GM12878 (cell line): ENCODE measurements around the gene AGMAT. TPM values are rescaled to one million over a fixed set of nuclear protein-coding genes. Genes with fewer than 3 reads are reported as not detected.

Source experiments
- CBX5 ChIP-seq: sonication (generic); IDR thresholded peaks from 2 replicates; pipeline ENCODE4 v1.6.1; 2016; ENCODE audit warnings: low read depth, moderate library complexity, mild to moderate bottlenecking, inconsistent platforms
- CEBPB ChIP-seq, 2 experiments: fragments of 150-350 bp in 1 of 2; IDR thresholded peaks; 2 replicates each; pipeline ENCODE4 v1.6.1; 2012 to 2014; ENCODE audit warnings: low read depth in 2 of 2, low read length in 2 of 2, borderline replicate concordance in 1 of 2, inconsistent platforms in 1 of 2
- CREB1 ChIP-seq: IDR thresholded peaks from 2 replicates; pipeline ENCODE4 v1.6.1; 2012; ENCODE audit warnings: low read depth, mild to moderate bottlenecking, inconsistent platforms
- CREM ChIP-seq: IDR thresholded peaks from 2 replicates; pipeline ENCODE4 v1.6.1; 2014; ENCODE audit warnings: antibody characterized with exemption, low read depth
- HDGF ChIP-seq: fragments of 450-650 bp; IDR thresholded peaks from 2 replicates; pipeline ENCODE4 v1.6.1; 2016; ENCODE audit warnings: antibody characterized with exemption
- IKZF2 ChIP-seq, 2 experiments: fragments of 450-650 bp; IDR thresholded peaks; 2 replicates each; pipeline ENCODE4 v1.6.1; 2017; ENCODE audit warnings: mild to moderate bottlenecking in 2 of 2, moderate library complexity in 2 of 2
- LARP7 ChIP-seq: fragments of 450-650 bp; IDR thresholded peaks from 2 replicates; pipeline ENCODE4 v1.6.1; 2017; ENCODE audit warnings: mild to moderate bottlenecking
- MEF2B ChIP-seq: fragments of 450-650 bp; IDR thresholded peaks from 2 replicates; pipeline ENCODE4 v1.6.1; 2018; ENCODE audit warnings: mild to moderate bottlenecking, moderate library complexity; ENCODE audit not compliant: partially characterized antibody, poor library complexity, severe bottlenecking
- MXI1 ChIP-seq: fragments of 150-350 bp; IDR thresholded peaks from 2 replicates; pipeline ENCODE4 v1.6.1; 2011; ENCODE audit warnings: low read depth, mild to moderate bottlenecking, inconsistent platforms, low read length, improper control_type of control experiment
- NBN ChIP-seq: fragments of 450-650 bp; IDR thresholded peaks from 2 replicates; pipeline ENCODE4 v1.6.1; 2016
- NFXL1 ChIP-seq: fragments of 450-650 bp; IDR thresholded peaks from 2 replicates; pipeline ENCODE4 v1.6.1; 2017; ENCODE audit warnings: antibody characterized with exemption, mild to moderate bottlenecking, borderline replicate concordance
- NR2F1 ChIP-seq: fragments of 450-650 bp; conservative IDR thresholded peaks from 2 replicates; pipeline ENCODE4 v1.6.1; 2017; ENCODE audit warnings: mild to moderate bottlenecking
- PAX5 ChIP-seq: IDR thresholded peaks from 2 replicates; pipeline ENCODE4 v1.6.1; 2011; ENCODE audit warnings: low read depth, low read length, borderline replicate concordance
- POLR2AphosphoS2 ChIP-seq: IDR thresholded peaks from 2 replicates; pipeline ENCODE4 v1.6.1; 2011; ENCODE audit warnings: low read depth, mild to moderate bottlenecking, low read length, improper control_type of control experiment, moderate library complexity
- RAD51 ChIP-seq: fragments of 450-650 bp; IDR thresholded peaks from 2 replicates; pipeline ENCODE4 v1.6.1; 2016; ENCODE audit warnings: moderate library complexity, mild to moderate bottlenecking, inconsistent platforms
- RUNX3 ChIP-seq: IDR thresholded peaks from 2 replicates; pipeline ENCODE4 v1.6.1; 2012; ENCODE audit warnings: low read length, inconsistent platforms
- SIX5 ChIP-seq: IDR thresholded peaks from 2 replicates; pipeline ENCODE4 v1.6.1; 2011; ENCODE audit warnings: mild to moderate bottlenecking, low read depth, low read length, moderate library complexity; ENCODE audit not compliant: severe bottlenecking
- SMARCA5 ChIP-seq: fragments of 450-650 bp; IDR thresholded peaks from 2 replicates; pipeline ENCODE4 v1.6.1; 2017; ENCODE audit warnings: mild to moderate bottlenecking
- SREBF2 ChIP-seq: IDR thresholded peaks from 2 replicates; pipeline ENCODE4 v1.6.1; 2012; ENCODE audit warnings: mild to moderate bottlenecking, low read length
- ZBED1 ChIP-seq: IDR thresholded peaks from 2 replicates; pipeline ENCODE4 v1.6.1; 2016; ENCODE audit warnings: borderline replicate concordance
- ZNF24 ChIP-seq: fragments of 450-650 bp; IDR thresholded peaks from 2 replicates; pipeline ENCODE4 v1.6.1; 2017; ENCODE audit warnings: antibody characterized with exemption, mild to moderate bottlenecking
- ZSCAN29 ChIP-seq: fragments of 450-650 bp; IDR thresholded peaks from 2 replicates; pipeline ENCODE4 v1.6.1; 2017; ENCODE audit warnings: mild to moderate bottlenecking, moderate library complexity
- polyA plus RNA-seq, 11 experiments: library from polyadenylated mRNA; depleted of rRNA in 4 of 11; unstranded in 6 of 11; stranded (reverse) in 5 of 11; fragments of >200 nt; fragmentation: Nextera tagmentation in 4 of 11; fragmentation: Illumina TruSeq in 1 of 11; extraction: Ambion mirVana in 4 of 11; extraction: Trizol in 1 of 11; gene quantifications; 1 replicate in 1 of 11; 2 replicates in 10 of 11; pipeline versions ENCODE4 v1.2.1 to v1.2.3, GENCODE V29; 2011 to 2016; ENCODE audit warnings: inconsistent platforms in 2 of 11, missing spikeins in 2 of 11, low read depth in 1 of 11
- total RNA-seq, 4 experiments: library from RNA; depleted of rRNA in 3 of 4; stranded (reverse); fragments of >200 nt in 3 of 4; fragmentation: Illumina TruSeq in 1 of 4; extraction: Trizol in 1 of 4; gene quantifications; 2 replicates each; pipeline versions ENCODE4 v1.2.1 to v1.2.3, GENCODE V29; 2013 to 2021
- TF ChIP-seq, protein P1 (sequence below): fragments of 450-650 bp; IDR thresholded peaks from 2 replicates; pipeline ENCODE4 v1.6.1; 2017; ENCODE audit warnings: low read depth, mild to moderate bottlenecking, moderate library complexity
- TF ChIP-seq, protein P2 (sequence below): fragments of 450-650 bp; conservative IDR thresholded peaks from 2 replicates; pipeline ENCODE4 v1.6.1; 2017; ENCODE audit warnings: mild to moderate bottlenecking, moderate library complexity
- TF ChIP-seq, protein P3 (sequence below): fragments of 450-650 bp; IDR thresholded peaks from 2 replicates; pipeline ENCODE4 v1.6.1; 2017; ENCODE audit warnings: mild to moderate bottlenecking, moderate library complexity

AGMAT gene
- total and polyA plus RNA-seq, 10 of the 15 experiments (the other 5 are each of a cell fraction or from before 2014, with no cell fraction given) = 0.47 to 7.9 (median 4.7) TPM

DNA sequence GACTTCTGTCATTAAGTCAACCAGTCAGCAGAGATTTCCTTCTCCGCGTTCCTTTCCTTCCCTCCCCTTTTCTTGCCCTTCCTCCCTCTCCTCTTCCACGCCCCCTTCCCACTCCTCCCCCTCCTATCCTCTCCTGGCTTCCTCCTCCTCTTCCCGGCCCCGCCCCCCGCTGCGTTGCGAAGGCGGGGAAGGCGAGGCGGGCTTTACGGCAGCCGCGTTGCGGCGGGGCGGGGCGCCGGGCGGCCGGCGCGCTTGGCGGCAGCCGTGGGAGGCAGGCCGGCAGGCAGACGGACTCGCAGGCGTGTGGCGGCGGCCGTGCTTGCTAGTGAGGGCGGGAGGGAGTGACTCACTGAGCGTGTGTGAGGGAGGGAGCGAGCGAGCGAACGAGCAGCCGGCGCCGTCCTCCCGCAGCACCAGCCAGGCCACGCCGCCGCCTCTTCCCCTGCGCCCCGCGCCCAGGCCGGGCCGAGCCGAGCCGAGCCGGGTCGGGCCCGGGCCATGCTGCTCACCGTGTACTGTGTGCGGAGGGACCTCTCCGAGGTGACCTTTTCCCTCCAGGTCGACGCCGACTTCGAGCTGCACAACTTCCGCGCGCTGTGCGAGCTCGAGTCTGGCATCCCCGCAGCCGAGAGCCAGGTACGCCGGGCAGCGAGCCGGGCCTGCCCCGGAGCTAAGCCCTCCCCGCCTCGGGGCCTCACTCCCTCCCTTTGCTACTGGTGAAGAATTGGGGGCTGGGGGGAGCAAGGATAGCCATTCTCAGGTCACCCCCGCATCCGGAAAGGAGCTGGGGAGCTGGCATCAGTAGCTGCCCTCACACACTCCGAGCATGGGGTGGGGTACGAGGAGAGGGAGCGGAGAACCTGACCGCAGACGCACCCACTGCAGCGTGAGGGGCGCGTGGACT lies 32.6 kb upstream of the AGMAT start, which contains the start of gene DDI2 (continued):
- TF ChIP-seq, protein P1, sequence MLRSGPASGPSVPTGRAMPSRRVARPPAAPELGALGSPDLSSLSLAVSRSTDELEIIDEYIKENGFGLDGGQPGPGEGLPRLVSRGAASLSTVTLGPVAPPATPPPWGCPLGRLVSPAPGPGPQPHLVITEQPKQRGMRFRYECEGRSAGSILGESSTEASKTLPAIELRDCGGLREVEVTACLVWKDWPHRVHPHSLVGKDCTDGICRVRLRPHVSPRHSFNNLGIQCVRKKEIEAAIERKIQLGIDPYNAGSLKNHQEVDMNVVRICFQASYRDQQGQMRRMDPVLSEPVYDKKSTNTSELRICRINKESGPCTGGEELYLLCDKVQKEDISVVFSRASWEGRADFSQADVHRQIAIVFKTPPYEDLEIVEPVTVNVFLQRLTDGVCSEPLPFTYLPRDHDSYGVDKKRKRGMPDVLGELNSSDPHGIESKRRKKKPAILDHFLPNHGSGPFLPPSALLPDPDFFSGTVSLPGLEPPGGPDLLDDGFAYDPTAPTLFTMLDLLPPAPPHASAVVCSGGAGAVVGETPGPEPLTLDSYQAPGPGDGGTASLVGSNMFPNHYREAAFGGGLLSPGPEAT = peak; percentile 9
- peak; percentile 82 for TF ChIP-seq NBN
- TF ChIP-seq SIX5 = peak; percentile 17
- TF ChIP-seq CREM = no peak
- no peak for TF ChIP-seq ZBED1
- 0 out of 2 replicates have a peak, but pooled peaks have one; percentile 52 for TF ChIP-seq ZNF24
- TF ChIP-seq NFXL1 = peak; percentile 87; the same call in 1 of the 2 replicates
- TF ChIP-seq CBX5 = no peak
- TF ChIP-seq NR2F1 = peak; percentile 91
- TF ChIP-seq POLR2AphosphoS2 = peak; percentile 63; the same call in 1 of the 2 replicates
- TF ChIP-seq SMARCA5 = peak; percentile 92
- TF ChIP-seq ZSCAN29 = 0 out of 2 replicates have a peak, but pooled peaks have one; percentile 42
- no peak for TF ChIP-seq RAD51
- peak; percentile 89 to 92 for TF ChIP-seq IKZF2 (IDR thresholded peaks at IDR 0.05)
- TF ChIP-seq, protein P2, sequence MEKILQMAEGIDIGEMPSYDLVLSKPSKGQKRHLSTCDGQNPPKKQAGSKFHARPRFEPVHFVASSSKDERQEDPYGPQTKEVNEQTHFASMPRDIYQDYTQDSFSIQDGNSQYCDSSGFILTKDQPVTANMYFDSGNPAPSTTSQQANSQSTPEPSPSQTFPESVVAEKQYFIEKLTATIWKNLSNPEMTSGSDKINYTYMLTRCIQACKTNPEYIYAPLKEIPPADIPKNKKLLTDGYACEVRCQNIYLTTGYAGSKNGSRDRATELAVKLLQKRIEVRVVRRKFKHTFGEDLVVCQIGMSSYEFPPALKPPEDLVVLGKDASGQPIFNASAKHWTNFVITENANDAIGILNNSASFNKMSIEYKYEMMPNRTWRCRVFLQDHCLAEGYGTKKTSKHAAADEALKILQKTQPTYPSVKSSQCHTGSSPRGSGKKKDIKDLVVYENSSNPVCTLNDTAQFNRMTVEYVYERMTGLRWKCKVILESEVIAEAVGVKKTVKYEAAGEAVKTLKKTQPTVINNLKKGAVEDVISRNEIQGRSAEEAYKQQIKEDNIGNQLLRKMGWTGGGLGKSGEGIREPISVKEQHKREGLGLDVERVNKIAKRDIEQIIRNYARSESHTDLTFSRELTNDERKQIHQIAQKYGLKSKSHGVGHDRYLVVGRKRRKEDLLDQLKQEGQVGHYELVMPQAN = peak; percentile 89
- TF ChIP-seq CREB1 = peak; percentile 54; the same call in 1 of the 2 replicates
- no peak for TF ChIP-seq MEF2B
- peak; percentile 39; the same call in 1 of the 2 replicates for TF ChIP-seq RUNX3
- TF ChIP-seq PAX5 = no peak
- peak; percentile 89 for TF ChIP-seq MXI1
- TF ChIP-seq HDGF = peak; percentile 32; the same call in 1 of the 2 replicates
- no peak for TF ChIP-seq CEBPB (IDR thresholded peaks at IDR 0.05; ENCODE audit: borderline replicate concordance in 1 of 2, low read depth in 2 of 2, low read length in 2 of 2)
- no peak for TF ChIP-seq SREBF2
- TF ChIP-seq, protein P3, sequence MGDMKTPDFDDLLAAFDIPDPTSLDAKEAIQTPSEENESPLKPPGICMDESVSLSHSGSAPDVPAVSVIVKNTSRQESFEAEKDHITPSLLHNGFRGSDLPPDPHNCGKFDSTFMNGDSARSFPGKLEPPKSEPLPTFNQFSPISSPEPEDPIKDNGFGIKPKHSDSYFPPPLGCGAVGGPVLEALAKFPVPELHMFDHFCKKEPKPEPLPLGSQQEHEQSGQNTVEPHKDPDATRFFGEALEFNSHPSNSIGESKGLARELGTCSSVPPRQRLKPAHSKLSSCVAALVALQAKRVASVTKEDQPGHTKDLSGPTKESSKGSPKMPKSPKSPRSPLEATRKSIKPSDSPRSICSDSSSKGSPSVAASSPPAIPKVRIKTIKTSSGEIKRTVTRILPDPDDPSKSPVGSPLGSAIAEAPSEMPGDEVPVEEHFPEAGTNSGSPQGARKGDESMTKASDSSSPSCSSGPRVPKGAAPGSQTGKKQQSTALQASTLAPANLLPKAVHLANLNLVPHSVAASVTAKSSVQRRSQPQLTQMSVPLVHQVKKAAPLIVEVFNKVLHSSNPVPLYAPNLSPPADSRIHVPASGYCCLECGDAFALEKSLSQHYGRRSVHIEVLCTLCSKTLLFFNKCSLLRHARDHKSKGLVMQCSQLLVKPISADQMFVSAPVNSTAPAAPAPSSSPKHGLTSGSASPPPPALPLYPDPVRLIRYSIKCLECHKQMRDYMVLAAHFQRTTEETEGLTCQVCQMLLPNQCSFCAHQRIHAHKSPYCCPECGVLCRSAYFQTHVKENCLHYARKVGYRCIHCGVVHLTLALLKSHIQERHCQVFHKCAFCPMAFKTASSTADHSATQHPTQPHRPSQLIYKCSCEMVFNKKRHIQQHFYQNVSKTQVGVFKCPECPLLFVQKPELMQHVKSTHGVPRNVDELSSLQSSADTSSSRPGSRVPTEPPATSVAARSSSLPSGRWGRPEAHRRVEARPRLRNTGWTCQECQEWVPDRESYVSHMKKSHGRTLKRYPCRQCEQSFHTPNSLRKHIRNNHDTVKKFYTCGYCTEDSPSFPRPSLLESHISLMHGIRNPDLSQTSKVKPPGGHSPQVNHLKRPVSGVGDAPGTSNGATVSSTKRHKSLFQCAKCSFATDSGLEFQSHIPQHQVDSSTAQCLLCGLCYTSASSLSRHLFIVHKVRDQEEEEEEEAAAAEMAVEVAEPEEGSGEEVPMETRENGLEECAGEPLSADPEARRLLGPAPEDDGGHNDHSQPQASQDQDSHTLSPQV = no peak
- peak; percentile 93 for TF ChIP-seq LARP7
